ENCODE results near the gene ATP8A1.

ATP8A1 gene

DNA sequence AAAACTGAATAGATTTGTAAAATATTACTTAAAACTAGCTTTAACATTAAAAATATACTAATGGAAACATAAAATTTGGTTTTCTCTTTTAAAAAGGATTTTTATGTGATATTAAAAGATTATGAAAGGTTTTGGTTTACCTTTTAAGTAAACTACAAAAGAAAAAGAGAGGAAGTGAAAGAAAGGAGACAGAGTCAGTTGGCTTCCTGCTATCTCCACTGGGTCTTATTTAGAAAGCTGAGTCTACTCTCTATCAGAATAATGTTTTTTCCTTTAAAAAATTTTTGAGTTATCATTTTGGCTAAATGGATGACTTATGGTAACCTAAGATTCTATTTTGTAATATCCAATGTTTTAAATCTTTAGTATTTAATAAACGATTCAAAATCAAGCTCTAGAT is 21.6 kb upstream of the ATP8A1 start:
- TF ChIP-seq, protein P1, sequence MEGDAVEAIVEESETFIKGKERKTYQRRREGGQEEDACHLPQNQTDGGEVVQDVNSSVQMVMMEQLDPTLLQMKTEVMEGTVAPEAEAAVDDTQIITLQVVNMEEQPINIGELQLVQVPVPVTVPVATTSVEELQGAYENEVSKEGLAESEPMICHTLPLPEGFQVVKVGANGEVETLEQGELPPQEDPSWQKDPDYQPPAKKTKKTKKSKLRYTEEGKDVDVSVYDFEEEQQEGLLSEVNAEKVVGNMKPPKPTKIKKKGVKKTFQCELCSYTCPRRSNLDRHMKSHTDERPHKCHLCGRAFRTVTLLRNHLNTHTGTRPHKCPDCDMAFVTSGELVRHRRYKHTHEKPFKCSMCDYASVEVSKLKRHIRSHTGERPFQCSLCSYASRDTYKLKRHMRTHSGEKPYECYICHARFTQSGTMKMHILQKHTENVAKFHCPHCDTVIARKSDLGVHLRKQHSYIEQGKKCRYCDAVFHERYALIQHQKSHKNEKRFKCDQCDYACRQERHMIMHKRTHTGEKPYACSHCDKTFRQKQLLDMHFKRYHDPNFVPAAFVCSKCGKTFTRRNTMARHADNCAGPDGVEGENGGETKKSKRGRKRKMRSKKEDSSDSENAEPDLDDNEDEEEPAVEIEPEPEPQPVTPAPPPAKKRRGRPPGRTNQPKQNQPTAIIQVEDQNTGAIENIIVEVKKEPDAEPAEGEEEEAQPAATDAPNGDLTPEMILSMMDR (conservative IDR thresholded peaks at IDR 0.05; ENCODE audit: control insufficient read depth, insufficient read depth, low read depth, low read length): no peak
- no peak for DNase-seq (ENCODE audit: low read depth)
- no peak overlapping the region for H3K4me3 ChIP-seq (ENCODE audit: control insufficient read depth, low read depth, low read length)

DNA sequence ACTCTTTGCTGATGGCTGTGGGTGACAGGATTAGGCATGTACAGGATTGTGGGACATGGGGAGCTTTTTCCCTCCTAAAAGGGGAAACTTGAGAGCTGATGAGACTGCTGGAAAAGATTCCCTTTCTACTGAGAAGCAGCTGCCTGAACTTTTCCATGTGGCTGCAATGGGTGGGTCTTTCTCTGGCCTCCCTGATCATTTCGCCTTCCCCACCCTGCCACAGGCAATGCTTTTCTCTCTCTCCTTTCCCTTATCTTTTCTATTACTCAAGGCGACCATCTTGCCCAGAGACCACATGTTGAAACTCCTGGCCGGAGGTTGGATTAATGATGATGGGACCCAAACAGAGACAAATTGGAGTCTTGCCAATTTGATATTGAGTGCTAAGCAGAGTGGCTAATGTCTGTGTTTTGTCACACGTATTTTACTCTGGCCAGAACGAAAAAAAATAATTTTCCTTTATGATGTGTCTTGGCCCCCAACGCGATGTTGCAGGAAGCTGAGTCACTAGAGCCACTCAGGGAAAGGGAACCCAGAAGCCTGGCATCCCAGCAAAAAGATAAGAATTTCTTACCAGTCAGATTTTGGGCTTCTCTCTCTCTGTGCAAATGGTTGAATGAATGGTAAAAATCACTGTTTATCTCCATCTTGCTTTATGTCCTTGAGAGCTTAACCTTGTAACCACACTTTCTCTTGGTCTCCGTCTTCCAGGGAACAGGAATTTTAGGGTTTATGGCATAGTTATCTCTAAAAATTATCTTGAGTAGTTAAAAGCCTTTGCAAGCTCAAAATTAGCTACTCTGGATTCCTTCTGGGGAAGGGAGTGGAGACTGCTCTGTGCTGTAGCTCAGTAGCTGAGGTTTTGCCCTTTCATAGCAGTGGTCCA is 19.4 kb upstream of the ATP8A1 start:
- TF ChIP-seq, protein P1 (conservative IDR thresholded peaks at IDR 0.05; ENCODE audit: control insufficient read depth, insufficient read depth, low read depth, low read length): no peak
- H3K4me3 ChIP-seq (ENCODE audit: control insufficient read depth, low read depth, low read length): no peak overlapping the region
- no peak for DNase-seq (ENCODE audit: low read depth)

DNA sequence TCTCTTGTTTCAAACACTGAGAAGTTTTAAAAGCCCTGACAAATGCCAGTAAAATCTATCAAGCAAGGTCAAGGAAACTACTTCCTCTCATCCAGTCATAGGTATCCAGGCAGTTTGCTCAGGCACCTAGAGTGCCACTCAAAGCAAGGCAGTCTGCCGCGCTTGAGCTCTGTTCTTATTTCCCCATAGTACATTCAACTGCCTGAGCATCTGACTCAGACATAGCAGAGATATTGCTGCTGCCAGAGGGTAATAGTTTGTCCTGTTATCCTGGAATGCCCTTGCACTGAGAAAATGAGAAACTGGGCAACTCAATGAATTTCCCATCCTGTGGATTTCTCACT is 16.1 kb upstream of the ATP8A1 start:
- DNase-seq (ENCODE audit: low read depth): peak; percentile 38
- H3K4me3 ChIP-seq (ENCODE audit: control insufficient read depth, low read depth, low read length): no peak overlapping the region
- TF ChIP-seq, protein P1 (conservative IDR thresholded peaks at IDR 0.05; ENCODE audit: control insufficient read depth, insufficient read depth, low read depth, low read length): no peak

GRCh38 chr4:42672359-42673081 is 15.6 kb upstream of the ATP8A1 start:
- DNase-seq (ENCODE audit: low read depth): peak; percentile 11
- TF ChIP-seq, protein P1 (conservative IDR thresholded peaks at IDR 0.05; ENCODE audit: control insufficient read depth, insufficient read depth, low read depth, low read length): no peak
- H3K4me3 ChIP-seq (ENCODE audit: control insufficient read depth, low read depth, low read length): no peak overlapping the region

- TF ChIP-seq, protein P1 (conservative IDR thresholded peaks at IDR 0.05; ENCODE audit: control insufficient read depth, insufficient read depth, low read depth, low read length): no peak
- no peak for DNase-seq (ENCODE audit: low read depth)
- H3K4me3 ChIP-seq (ENCODE audit: control insufficient read depth, low read depth, low read length): no peak overlapping the region
Observed at GRCh38 chr4:42671431-42672194, 14.7 kb upstream of the ATP8A1 start.

DNA sequence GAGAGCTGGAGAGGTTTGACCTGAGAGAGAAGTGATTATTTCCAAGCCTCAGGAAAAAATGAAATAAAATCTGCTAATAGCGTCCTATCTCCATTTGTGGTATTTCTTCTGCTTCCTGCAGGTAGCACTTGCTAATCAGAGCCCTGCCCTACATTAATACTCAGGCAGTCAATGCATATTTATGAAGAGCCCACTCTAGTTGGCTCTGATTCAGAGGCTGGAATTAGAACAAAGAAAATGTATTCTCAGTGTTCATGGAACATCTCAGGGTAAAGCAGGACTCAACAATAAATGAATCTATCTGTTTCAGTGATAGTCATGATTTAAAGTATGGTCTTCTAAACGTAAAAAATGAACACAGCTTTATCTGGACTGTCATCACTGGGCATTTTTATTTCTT is 1.4 kb upstream of the ATP8A1 start:
- no peak for DNase-seq (ENCODE audit: low read depth)
- TF ChIP-seq, protein P1 (conservative IDR thresholded peaks at IDR 0.05; ENCODE audit: control insufficient read depth, insufficient read depth, low read depth, low read length): no peak
- H3K4me3 ChIP-seq (ENCODE audit: control insufficient read depth, low read depth, low read length): no peak overlapping the region
